Measurements from ENCODE around the gene NXF3.
"Not testable (repeated sequence)": the region's sequence is repeated elsewhere in the genome, so short reads cannot be mapped to it uniquely, and the experiment has no call there.

The NXF3 gene

GRCh38 chrX:103033371-103033770, 59.6 kb downstream of the NXF3 start:
- DNase-seq (ENCODE audit: low read depth): not testable (repeated sequence)
